ENCODE measurements around the gene CYTH1. TPM values are rescaled to one million over a fixed set of nuclear protein-coding genes. Genes with fewer than 3 reads are reported as not detected.

Gene CYTH1
- total RNA-seq, 1 donor from 2014 or later = 25.0 TPM

- peaks cover 2% of the 10 kb centered on the region for H3K4me1 Mint-ChIP-seq (ENCODE audit: low read depth, unreplicated experiment)
- DNase-seq (ENCODE audit: low read depth) (no peak), FAIRE-seq (no peak)
- Histone ChIP-seq H4K20me1 (ENCODE audit: insufficient read depth, low read length) (no peaks in the 10 kb centered on the region), H3K9me3 (ENCODE audit: insufficient read depth, low read depth, low read length) (no peaks in the 10 kb centered on the region), H3K27me3 (ENCODE audit: insufficient read depth, low read length) (peaks cover 2% of the 10 kb centered on the region), H3K27ac (ENCODE audit: low read depth, low read length) (no peak overlapping the region), H3K4me1 (ENCODE audit: insufficient read depth, low read length) (no peaks in the 10 kb centered on the region), H3K79me2 (ENCODE audit: insufficient read depth, low read length) (no peaks in the 10 kb centered on the region), H2AFZ (ENCODE audit: low read depth, low read length) (no peak overlapping the region), H3K9ac (ENCODE audit: low read length) (no peak overlapping the region), H3K36me3 (ENCODE audit: insufficient read depth, low read length) (no peaks in the 10 kb centered on the region), H3K4me3 (ENCODE audit: insufficient read depth, low read depth, low read length) (no peak overlapping the region), H3K4me2 (ENCODE audit: low read length) (no peak overlapping the region)
- no peaks in the 10 kb centered on the region for H3K36me3 Mint-ChIP-seq (ENCODE audit: low read depth, unreplicated experiment)
- H3K27me3 Mint-ChIP-seq (ENCODE audit: low read depth, unreplicated experiment) = peaks cover 26% of the 10 kb centered on the region
- TF ChIP-seq CTCF (IDR thresholded peaks at IDR 0.05; ENCODE audit: insufficient read depth, low read depth, low read length) (no peak), EZH2 (IDR thresholded peaks at IDR 0.05; ENCODE audit: insufficient read depth, low read length) (no peak)
- peaks cover 2% of the 10 kb centered on the region for H3K9me3 Mint-ChIP-seq (ENCODE audit: unreplicated experiment)
- H3K4me3 Mint-ChIP-seq (ENCODE audit: unreplicated experiment) = no peak overlapping the region
- no peak overlapping the region for H3K27ac Mint-ChIP-seq (ENCODE audit: unreplicated experiment)
These were observed 141.4 kb downstream of the CYTH1 start for GRCh38 chr17:78640700-78641099.

- TF ChIP-seq CTCF (IDR thresholded peaks at IDR 0.05; ENCODE audit: insufficient read depth, low read depth, low read length) = no peak
- no peak for TF ChIP-seq EZH2 (IDR thresholded peaks at IDR 0.05; ENCODE audit: insufficient read depth, low read length)
- no peak overlapping the region for H3K4me2 ChIP-seq (ENCODE audit: low read length)
- peaks cover 2% of the 10 kb centered on the region for H3K9me3 Mint-ChIP-seq (ENCODE audit: unreplicated experiment)
- no peak overlapping the region for H3K9ac ChIP-seq (ENCODE audit: low read length)
- H3K27ac Mint-ChIP-seq (ENCODE audit: unreplicated experiment) = no peak overlapping the region
- H3K4me1 Mint-ChIP-seq (ENCODE audit: low read depth, unreplicated experiment) = peaks cover 2% of the 10 kb centered on the region
- H3K27me3 Mint-ChIP-seq (ENCODE audit: low read depth, unreplicated experiment) = peaks cover 17% of the 10 kb centered on the region
- H3K79me2 ChIP-seq (ENCODE audit: insufficient read depth, low read length) = no peaks in the 10 kb centered on the region
- DNase-seq (ENCODE audit: low read depth) (no peak), FAIRE-seq (no peak)
- H3K9me3 ChIP-seq (ENCODE audit: insufficient read depth, low read depth, low read length) = no peaks in the 10 kb centered on the region
- H3K4me3 Mint-ChIP-seq (ENCODE audit: unreplicated experiment) = no peak overlapping the region
- H3K27ac ChIP-seq (ENCODE audit: low read depth, low read length) = no peak overlapping the region
- H3K27me3 ChIP-seq (ENCODE audit: insufficient read depth, low read length) = peaks cover 2% of the 10 kb centered on the region
- H2AFZ ChIP-seq (ENCODE audit: low read depth, low read length) = no peak overlapping the region
- H3K4me1 ChIP-seq (ENCODE audit: insufficient read depth, low read length) = no peaks in the 10 kb centered on the region
- no peak overlapping the region for H3K4me3 ChIP-seq (ENCODE audit: insufficient read depth, low read depth, low read length)
- H4K20me1 ChIP-seq (ENCODE audit: insufficient read depth, low read length) = no peaks in the 10 kb centered on the region
- H3K36me3 ChIP-seq (ENCODE audit: insufficient read depth, low read length) = no peaks in the 10 kb centered on the region
- no peaks in the 10 kb centered on the region for H3K36me3 Mint-ChIP-seq (ENCODE audit: low read depth, unreplicated experiment)
These were observed 144.2 kb downstream of the CYTH1 start for GRCh38 chr17:78637643-78638420.

GRCh38 chr17:78637146-78637545, 144.9 kb downstream of the CYTH1 start:
- Mint-ChIP-seq H3K27ac (ENCODE audit: unreplicated experiment) (no peak overlapping the region), H3K9me3 (ENCODE audit: unreplicated experiment) (peaks cover 2% of the 10 kb centered on the region), H3K27me3 (ENCODE audit: low read depth, unreplicated experiment) (peaks cover 17% of the 10 kb centered on the region), H3K36me3 (ENCODE audit: low read depth, unreplicated experiment) (no peaks in the 10 kb centered on the region), H3K4me1 (ENCODE audit: low read depth, unreplicated experiment) (peaks cover 2% of the 10 kb centered on the region), H3K4me3 (ENCODE audit: unreplicated experiment) (no peak overlapping the region)
- H3K27ac ChIP-seq (ENCODE audit: low read depth, low read length) = no peak overlapping the region
- FAIRE-seq (no peak), DNase-seq (ENCODE audit: low read depth) (no peak)
- no peak overlapping the region for H3K4me2 ChIP-seq (ENCODE audit: low read length)
- no peaks in the 10 kb centered on the region for H3K9me3 ChIP-seq (ENCODE audit: insufficient read depth, low read depth, low read length)
- H3K79me2 ChIP-seq (ENCODE audit: insufficient read depth, low read length) = no peaks in the 10 kb centered on the region
- no peak for TF ChIP-seq EZH2 (IDR thresholded peaks at IDR 0.05; ENCODE audit: insufficient read depth, low read length)
- no peak for TF ChIP-seq CTCF (IDR thresholded peaks at IDR 0.05; ENCODE audit: insufficient read depth, low read depth, low read length)
- H2AFZ ChIP-seq (ENCODE audit: low read depth, low read length) = no peak overlapping the region
- no peak overlapping the region for H3K9ac ChIP-seq (ENCODE audit: low read length)
- no peaks in the 10 kb centered on the region for H3K36me3 ChIP-seq (ENCODE audit: insufficient read depth, low read length)
- peaks cover 2% of the 10 kb centered on the region for H3K27me3 ChIP-seq (ENCODE audit: insufficient read depth, low read length)
- H3K4me3 ChIP-seq (ENCODE audit: insufficient read depth, low read depth, low read length) = no peak overlapping the region
- H4K20me1 ChIP-seq (ENCODE audit: insufficient read depth, low read length) = no peaks in the 10 kb centered on the region
- H3K4me1 ChIP-seq (ENCODE audit: insufficient read depth, low read length) = no peaks in the 10 kb centered on the region

All from astrocyte (in vitro differentiated cells and primary cell).